Islet precursor cell (in vitro differentiated cells): Measurements from ENCODE around the gene CKB.
"Not testable (repeated sequence)": the region's sequence is repeated elsewhere in the genome, so short reads cannot be mapped to it uniquely, and the experiment has no call there.

Experiments used
- DNase-seq: peaks from one replicate; pipeline ENCODE4 v3.0.0-alpha.2; 2018

Gene CKB

DNA sequence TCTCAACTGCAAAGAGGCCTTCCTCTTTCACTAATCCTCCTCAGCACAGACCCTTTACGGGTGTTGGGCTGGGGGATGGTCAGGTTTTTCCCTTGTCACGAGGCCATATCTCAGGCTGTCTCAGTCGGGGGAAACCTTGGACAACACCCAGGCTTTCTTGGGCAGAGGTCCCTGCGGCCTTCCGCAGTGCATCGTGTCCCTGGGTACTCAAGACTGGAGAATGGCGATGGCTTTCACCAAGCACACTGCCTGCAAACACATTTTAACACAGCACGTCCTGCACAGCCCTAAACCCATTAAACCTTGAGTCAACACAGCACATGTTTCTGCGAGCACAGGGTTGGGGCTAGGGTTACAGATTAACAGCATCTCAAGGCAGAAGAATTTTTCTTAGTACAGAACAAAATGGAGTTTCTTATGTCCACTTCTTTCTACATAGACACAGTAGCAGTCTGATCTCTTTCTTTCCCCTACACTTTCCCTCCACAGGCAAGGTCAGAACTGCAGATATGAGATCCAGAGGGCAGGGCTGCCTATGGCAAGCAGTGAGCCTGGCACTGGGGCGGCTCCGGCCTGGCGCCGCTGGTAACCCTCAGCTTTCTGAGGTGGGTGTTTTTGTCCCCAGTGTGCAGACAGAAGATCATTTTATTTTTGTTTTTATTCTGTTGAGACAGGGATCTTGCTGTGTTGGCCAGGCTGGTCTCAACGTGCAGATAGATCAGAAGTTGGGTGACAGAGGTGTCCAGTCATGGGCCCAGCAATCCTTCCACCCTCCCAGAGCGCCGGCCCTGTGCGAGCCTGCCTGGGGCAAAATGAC is 3.0 kb upstream of the CKB start:
- not testable (repeated sequence) for DNase-seq

DNA sequence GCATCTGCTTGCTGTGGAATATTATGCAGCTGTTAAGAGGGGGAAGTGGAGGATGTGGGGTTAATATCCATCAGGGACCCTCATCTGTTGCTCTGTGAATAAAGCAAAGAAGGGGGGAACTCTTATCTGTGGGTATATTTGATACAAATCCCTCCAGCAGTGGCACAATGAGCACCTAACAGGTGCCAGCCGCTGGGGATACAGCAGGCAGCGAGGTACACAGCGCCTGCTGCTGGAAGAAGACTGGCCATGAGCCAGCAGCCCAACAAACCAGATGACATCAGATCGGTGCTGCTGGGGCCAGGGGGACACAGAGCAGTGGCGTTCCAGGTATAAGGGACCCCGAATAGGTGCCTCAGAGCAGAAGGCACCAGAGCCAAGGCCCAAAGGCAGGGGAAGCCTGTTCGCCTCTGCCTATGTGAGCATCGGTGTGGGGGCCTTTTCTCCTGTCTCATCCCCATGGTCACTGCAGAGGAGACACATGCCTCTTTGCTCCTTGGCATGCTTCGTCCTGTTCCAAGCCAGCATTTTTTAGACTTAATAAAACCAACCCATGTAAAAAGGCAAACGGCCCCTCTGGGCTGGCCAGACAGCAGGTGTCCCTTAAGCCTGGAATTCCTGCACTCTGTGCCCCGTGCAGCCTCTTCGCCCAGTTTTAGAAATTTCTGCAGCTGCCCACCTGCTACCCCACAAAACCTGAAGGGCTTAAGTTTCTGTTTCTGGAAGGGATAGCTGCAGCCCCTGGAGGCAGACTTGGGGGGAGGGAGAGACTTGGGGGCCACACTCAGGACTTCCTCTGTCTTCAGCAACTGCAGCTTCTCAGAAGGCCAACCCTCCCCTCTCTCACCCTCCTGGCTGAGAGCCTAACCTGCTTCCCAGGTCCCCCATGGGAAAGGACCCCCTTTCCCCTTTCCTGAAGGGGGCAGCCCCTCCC is 1.6 kb upstream of the CKB start:
- no peak for DNase-seq

GRCh38 chr14:103523575-103523954 is 935 bp upstream of the CKB start:
- no peak for DNase-seq

GRCh38 chr14:103521951-103522563 is 573 bp downstream of the CKB start:
- DNase-seq = no peak

DNA sequence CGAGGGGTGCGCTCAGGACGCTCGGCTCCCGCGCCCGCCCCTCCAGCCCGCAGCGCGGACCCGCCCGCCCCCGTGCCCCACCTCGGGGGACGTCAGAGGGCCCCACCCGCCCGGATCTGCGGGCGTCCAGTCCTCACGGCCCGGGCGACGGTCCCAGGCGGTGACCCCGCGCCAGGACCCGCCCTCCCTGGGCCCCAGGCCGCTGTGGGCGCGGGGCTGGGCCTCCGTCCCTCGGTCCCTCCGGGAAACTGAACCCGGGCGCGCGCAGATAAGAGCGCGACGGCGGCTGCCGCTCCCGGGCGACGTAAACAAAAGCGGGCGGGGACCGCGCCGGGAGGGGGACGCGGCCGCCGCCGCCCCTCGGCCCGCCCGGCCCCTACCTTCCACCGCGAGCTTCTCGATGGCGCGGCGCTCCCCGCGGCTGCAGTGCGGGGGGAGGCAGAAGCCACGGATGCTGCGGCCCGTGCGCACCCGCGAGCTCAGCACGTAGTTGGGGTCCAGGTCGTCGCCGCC is 1.1 kb downstream of the CKB start:
- no peak for DNase-seq

DNA sequence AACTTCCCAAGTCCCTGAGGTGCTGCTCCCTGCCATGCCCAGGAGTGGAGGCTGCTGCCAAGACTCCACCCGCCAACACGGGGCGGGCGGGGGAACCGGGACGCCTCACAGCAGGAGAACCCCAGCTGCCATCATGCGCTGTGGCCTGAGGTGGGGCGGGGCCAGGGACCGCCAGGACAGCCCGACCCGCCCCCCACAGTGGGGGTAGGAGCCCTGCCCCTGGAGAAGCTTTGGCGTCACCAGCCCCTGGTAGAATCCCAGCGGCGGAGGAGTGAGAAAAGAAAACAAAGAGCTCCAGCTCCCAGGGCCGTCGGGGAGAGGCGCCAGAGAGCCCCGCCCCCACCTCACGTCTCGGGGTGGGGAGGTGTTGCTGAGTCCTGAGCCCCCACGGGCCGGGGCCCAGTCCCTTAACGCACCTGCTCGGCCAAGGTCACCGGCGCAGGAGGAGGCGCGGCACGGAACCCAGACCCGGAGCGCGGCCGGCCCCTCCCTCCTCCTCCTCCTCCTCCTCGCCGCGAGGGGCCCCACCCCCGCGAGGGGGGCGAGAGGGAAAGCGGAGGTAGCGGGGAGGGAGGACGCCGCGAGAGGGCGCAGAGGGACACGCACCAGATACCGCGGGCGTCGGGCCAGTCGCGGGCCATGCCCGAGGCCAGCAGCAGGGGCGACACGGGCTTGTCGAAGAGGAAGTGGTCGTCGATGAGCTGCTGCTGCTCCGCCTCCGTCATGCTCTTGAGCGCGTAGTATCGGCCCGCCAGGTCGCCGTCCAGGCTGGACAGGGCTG is 1.8 kb downstream of the CKB start:
- peak; percentile 93 for DNase-seq

- no peak for DNase-seq
These were observed 2.4 kb downstream of the CKB start for GRCh38 chr14:103520269-103520656.

DNA sequence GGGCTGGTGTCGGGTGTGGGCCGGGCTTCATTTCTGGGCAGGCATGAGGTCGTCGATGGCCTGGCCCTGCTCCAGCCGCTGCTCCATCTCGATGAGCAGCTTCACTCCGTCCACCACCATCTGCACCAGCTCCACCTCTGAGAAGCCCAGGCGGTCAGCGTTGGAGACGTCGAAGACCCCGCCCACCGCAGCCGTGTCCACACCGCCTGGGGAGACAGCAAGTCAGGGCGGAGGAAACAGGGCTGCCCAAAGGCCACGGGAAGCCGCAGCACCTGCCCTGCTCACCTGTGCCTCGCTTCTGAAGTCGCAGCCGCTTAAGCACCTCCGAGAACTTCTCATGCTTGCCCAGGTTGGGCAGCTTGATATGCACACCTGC is 2.8 kb downstream of the CKB start:
- no peak for DNase-seq

DNA sequence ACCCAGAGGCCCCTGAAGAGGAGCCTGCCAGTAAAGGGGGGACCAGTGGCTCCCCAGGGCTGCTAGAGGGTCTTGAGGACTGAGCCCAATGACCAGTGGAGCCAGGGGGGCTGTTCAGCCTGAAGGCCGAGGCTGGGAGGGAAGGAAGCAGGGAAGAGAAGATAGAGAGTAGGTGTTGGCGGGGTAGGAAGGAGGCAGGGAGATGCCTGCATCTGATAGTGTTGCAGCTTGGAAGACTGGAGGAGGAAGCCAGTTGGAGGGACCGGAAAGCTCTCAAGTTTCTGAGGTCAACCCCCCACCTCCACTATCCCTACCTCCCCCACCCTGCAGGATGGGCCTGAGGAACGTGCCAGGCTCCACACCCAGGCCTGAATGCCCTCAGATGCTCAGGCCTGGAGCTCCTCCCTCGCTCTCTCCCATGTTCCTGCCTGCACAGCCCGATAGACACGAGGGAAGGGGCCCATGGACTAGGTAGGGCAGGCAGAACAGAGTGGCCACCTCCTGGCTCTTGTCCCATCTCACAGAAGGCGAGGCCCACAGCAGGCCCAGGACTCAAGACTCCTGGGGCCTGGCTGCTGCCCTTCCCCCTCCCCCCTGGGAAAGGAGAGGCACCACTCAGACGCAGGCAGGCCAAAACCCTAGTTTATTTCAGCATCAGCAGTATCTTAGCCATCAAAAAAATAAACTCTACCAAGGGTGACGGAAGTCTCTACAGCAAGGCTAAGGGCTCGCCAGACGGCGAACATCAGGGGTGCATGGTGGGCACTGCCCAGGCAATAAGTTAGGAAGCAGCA is 3.4 kb downstream of the CKB start:
- DNase-seq = no peak

GRCh38 chr14:103518422-103519042 is 4.1 kb downstream of the CKB start:
- DNase-seq = peak; percentile 83

- DNase-seq = peak; percentile 58
These were observed 4.8 kb downstream of the CKB start for GRCh38 chr14:103517721-103518421.

- peak; percentile 57 for DNase-seq
These were observed 5.5 kb downstream of the CKB start for GRCh38 chr14:103517174-103517566.

DNA sequence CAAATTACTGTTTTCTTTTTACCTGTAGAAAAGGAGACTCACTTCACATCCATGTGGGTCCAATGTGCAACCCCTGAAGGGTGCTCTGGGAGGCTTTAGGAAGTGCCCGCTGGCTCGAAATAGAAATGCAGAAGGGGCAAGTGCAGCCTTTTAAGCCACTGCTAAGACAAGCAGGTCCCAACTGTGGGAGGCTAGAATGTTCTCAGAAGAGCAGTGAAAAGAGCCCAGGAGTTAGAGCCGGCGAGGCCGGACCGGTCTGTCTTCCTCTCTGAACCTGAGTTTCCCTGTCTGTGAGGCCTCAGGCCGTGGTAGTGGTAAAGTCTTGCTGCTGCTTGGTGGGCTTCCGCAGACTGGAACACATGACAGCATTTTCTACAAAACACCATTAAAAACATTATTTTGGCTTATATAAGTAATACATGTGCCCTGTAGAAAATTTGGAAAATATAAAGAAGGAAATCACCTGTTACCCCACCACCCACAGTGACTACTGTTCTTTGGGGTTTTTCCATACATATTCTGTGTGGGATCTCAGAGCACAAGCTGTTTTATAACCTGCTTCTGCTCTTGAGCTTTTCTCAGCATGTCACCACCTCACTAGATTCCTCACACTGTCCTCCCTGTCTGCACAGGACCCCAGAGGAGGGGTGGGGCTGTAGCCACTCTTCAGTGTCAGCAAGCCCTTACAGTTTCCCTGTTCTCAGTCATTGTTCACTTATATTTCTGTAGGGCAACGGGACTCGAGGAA is 6.0 kb downstream of the CKB start:
- DNase-seq = peak; percentile 56

GRCh38 chr14:103514596-103515421 is 7.8 kb downstream of the CKB start:
- DNase-seq = no peak

- DNase-seq = no peak
These were observed 9.7 kb downstream of the CKB start for GRCh38 chr14:103512701-103513611.

- not testable (repeated sequence) for DNase-seq
These were observed 10.4 kb downstream of the CKB start for GRCh38 chr14:103512180-103512579.
